A172 (cell line): ENCODE data around the gene BANF2. TPM values are rescaled to one million over a fixed set of nuclear protein-coding genes. Genes with fewer than 3 reads are reported as not detected.
A peak's percentile ranks its signal among the peaks of the same experiment; 100 is the strongest.
"Not testable (repeated sequence)": the region's sequence is repeated elsewhere in the genome, so short reads cannot be mapped to it uniquely, and the experiment has no call there.

Experiments
- DNase-seq: peaks from one replicate; pipeline ENCODE4 v3.0.0-alpha.2; 2015; ENCODE audit warnings: low spot score
- total RNA-seq: library from RNA; depleted of rRNA; stranded (reverse); fragments of >200 nt; shearing (Covaris generic); gene quantifications from 2 replicates; pipeline ENCODE4 v1.2.3, GENCODE V29; 2014; rRNA removed

The BANF2 gene
- not detected in 2 replicates for total RNA-seq

DNA sequence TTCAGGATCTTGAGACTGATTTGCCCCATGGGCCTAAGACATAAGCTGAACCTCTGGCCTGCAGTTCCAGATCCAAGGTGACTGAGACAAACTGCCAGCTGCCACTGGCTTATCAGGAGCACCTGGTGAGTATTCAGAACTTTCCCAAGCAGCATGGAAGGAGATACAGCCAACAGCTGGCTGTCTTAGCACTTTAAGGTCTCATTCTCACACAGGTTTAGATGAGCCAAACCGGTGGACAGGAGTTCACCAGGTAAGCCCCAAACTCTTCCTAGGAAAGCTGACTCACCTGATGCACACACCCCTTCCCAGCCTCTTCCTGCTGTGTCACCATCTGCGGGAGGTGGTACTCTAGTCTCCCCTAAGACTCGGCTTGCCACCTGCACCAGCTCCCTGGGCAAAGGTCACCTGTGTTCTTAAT lies at the start of gene BANF2:
Gene BANF2 (plus strand): TSS at position 36 of the 421 bp plus-strand sequence. CDS start 25,060 bp downstream, outside the sequence.
- DNase-seq: no peak

DNA sequence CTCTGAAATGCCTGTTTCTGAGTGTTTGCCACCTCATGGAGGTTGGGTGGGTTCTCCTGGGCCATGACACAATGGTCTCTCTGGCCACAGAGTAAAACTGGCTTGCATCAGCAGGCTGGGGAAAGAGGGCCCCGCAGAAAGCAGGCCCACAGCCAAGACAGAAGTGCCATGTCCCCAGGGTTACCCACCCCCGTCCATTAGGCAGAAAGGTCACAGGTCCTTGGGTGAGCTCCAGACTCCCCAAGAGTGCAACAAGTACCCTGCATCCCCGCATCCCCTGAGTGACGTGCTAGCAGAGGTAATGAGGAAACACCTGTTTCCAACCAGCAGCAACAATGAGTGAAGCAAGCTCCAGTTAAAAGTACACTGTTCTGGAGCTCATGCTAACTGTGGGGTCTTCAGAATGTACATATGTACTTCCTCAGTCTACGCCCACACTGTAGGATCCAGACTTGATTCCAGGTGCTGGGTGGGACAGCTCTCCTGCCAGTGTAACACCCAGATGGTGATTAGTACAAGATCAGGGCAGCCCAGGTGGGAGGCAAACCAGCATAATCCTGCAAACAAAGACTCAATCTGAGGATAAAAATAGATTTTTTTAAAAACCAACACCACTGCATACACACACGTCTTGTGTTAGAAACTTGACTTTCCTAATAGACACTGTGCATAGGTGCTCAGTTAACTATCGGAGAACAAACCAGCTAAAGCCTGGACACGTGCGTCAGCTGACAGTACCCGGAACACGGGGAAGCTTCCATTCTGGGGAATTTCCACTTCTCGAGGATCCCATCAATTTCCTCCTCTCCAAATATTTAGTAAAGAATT lies 49.3 kb upstream of the BANF2 start:
- DNase-seq: no peak

DNA sequence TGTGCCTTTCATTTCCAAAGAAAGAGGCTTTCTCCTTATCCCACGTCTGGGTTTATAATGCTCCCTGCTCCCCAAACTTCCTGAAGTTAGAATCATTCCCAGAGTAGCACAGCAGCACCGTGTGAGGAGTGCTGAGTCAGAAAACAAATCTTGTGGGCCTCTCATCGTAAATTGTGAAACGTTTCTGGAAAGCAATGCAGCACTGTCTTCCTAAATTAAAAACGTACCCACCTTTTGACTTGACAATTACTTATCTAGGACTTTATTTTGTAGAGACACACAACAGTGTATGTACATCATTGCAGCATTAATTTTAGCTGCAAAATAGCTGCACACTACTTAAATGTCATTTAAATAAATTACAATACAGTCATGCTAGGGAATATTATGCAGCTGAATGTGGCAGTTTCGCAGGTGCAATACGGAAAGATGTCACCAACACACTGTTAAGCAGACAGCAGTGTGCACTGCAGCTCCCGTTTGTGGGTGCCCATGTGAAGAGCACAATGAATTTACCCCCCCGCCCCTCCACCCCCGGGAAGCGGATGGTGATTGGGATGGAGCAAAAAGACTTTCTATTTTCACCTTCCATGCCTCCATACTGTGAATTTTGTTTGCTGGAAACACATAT lies 48.5 kb upstream of the BANF2 start:
- DNase-seq: peak; percentile 33

GRCh38 chr20:17651760-17652388 lies 47.9 kb upstream of the BANF2 start:
- no peak for DNase-seq

DNA sequence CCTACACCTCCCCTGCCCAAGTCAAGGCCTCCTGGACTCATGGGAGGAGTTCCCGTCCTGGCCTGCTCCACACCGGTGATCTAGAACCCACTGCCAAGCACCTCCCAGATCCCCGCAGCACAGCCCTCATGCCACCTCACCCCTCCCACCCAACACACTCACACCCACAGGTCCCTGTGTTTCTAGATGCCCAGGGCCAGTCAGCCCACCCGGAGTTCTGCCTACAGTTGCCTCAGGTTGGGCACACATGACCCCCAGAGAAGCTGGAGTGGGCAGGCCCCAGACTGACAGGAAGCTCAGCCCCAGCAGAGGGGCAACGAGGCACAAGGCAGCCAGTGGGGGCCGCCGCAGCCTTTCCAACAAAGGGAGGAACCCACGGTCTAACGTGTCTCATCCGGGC lies 47.4 kb upstream of the BANF2 start:
- no peak for DNase-seq

- no peak for DNase-seq
Observed at GRCh38 chr20:17653835-17654648, 45.7 kb upstream of the BANF2 start.

DNA sequence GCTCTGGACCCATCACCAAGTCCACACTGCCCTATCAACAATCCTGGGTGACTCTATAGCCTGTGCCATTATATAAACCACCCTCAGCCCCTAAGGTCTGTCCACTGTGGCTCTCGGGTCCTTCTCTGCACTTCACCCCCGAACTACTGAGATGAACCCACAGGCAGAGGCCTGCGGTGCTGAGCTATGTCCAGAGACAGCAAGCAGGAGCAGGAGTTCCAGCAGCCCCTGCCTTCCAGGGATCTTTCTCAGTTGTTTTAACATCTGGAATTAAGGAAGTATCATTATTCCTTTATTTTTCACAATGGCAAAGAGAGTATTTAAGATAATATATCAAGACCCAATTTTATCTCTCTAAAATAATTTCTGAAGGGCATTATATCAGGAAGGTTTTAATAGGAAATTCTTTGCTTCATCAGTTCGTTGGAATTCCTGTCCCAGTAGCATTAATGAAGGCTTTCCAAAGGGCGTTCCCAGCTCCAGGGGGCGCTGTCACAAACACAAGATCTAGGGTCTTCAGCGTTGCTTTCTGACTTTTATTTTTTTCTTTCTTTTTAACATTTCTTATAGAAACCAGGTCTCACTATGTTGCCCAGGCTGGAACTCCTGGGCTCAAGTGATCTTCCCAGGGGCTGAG lies 45.0 kb upstream of the BANF2 start:
- DNase-seq: peak; percentile 28

DNA sequence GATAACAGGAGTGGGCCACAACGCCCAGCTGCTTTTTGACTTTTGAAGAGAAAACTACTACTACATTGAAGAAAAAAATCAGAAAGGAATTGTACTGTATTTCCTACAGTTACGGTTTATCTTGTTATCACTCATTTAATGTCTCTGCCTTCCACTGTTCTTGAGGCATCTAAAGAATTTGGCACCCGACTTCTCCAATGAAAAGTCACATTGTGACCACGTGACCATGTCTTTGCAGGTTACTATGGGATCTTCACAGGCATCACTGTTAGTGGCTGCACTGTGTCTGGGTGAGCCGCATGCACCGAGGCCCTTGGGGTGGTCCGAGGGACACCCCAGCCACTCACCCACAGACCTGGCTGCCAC lies 44.5 kb upstream of the BANF2 start:
- peak; percentile 57 for DNase-seq

DNA sequence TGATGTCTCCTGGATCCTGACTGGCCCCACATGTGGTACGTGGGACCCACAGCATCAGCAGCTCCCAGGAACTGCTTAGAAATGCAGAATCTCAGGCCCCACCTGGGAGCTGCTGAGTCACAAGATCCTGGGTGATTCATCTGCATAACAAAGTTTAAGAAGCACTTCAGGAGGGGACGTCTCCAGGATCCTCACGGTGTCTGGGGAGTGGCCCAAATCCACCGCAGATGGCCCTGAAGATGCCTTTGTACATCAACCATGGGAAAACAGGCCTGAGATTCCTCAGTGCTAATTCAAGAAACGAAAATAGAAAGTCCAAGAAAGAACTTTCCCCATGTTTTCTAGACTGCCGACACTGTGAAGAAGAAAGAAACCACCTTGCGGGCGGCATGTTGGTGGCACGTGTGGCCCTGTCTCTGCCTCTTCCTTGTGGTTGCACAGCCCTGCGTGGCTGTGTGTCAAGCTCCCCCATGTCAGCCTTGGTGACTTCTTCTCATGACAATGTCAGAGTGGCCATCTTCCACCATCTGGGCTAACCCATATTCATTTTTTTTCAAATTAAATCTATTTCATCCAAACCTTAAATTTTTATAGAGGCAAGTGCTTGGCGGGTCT lies 43.8 kb upstream of the BANF2 start:
- peak; percentile 84 for DNase-seq

- DNase-seq: no peak
Observed at GRCh38 chr20:17657079-17657825, 42.5 kb upstream of the BANF2 start.

DNA sequence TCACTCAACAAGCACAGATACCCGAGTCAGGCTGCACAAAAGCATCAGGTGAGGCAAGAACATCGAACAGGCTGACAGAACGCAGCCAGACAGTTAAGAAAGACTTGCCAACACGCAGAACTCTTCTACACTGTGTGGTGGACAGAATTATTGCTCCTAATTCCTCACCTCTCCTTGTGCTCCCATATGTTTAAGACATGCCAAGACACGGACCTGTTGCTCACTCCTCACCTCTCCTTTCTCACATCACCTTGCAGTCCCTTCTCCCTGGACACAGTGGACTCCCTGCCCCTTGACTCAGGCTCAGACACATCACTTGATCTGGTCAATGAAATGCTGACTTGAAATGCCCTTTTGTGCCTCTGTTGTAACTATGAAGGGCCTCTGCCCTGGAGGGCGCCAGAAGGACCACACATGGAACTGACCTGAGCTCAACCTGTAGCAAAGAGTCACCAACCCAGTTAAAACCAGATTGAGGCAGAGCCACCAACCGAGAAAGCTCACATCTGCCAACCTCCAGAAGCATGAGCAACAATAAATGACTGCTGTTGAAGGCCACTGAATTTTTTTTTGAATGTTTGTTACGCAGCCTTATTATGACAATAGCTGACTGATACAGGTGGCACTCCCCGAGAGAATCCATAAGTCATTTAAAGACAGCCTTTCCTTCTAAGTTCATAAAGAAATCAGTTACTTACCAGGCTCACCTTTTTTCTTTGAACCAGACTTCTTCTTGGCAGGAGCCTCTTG lies 41.7 kb upstream of the BANF2 start:
- no peak for DNase-seq

DNA sequence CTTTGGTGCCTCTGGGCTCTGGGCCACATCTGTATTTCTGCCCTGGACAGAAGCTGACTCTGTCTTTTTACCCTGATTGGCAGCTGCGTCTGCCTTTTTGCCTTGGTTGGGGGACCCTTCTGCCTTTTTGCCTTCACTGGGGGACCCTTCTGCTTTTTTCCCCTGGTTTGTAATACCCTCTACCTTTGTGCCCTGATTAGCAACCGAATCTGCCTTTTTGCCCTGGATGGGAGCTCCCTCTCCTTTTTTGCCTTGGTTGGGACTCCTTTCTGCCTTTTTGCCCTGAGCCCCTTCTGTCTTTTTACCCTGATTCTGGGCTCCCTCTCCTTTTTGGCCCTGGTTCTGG lies 41.1 kb upstream of the BANF2 start:
- no peak for DNase-seq

GRCh38 chr20:17659344-17659743 lies 40.4 kb upstream of the BANF2 start:
- not testable (repeated sequence) for DNase-seq

GRCh38 chr20:17659801-17660200 lies 40.0 kb upstream of the BANF2 start:
- DNase-seq: no peak

GRCh38 chr20:17660667-17661066 lies 39.1 kb upstream of the BANF2 start:
- DNase-seq: no peak

- no peak for DNase-seq
Observed at GRCh38 chr20:17661121-17661744, 38.5 kb upstream of the BANF2 start.

DNA sequence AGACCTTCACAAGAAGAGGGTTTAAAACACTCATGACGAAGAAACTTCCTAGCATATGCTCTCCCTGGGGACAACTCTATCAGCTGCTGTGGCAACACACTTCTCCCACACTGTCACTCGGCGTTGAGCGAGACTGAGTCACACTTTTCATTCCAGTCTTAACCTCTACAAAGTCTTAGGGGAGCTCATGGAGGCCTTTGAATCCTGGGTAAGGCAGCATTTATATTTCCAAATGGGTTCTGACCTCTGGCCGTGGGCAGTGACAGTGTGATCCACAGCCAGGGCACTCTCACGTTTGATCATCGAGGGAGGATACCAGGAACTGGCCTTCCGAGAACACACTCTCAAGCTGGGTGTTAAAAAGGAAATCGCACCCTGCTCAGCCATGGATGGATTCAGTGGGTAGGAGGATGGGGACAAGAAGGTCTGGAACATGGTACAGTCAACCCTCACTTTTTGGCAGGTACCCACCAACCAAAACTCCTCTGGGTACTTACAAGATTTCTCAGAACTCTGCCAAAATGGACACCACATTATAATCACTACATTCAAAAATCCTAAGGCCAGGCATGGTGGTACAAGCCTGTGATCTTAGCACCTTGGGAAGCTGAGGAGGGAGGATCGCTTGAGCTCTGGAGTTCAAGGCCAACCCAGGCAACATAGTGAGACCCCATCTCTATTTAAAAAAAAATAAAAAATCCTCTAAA lies 37.3 kb upstream of the BANF2 start:
- DNase-seq: peak; percentile 31

DNA sequence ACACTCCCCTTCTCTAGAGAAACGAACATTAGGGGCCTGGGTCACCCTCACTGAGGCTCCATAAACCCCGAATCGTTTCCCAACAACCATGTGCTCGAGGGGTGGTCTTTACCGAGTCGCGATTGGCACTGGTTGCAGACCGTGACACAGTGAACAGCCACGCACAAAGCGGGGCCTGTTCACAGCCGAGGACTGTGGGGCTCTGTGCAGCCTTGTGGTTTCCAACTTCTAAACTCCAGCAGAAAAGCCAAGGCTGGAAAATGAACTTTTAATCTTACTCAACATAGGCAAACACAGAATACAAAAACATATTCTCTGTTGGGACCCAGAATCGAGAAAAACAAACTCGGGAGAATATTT lies 36.7 kb upstream of the BANF2 start:
- no peak for DNase-seq

DNA sequence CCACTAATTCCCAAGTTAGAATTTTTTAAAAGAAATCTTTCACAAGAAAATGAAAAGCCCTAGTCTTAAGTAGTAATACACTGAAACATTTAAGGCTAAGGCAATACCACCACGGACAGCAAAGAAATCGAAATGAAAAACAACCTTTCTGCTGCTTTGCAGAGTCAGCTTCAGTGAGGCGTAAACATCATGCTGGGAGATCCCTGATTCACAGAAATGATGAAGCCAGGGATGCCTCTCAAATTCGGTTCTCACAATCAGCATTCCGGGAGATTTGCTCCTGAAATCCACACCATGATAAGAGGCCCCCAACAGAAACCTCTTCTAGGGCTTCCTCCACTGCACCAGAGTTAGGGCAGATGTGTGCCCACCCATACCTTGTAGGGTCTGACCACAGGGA lies 36.3 kb upstream of the BANF2 start:
- no peak for DNase-seq
